IMR-90 (cell line): ENCODE measurements around the gene ASMTL. TPM values are rescaled to one million over a fixed set of nuclear protein-coding genes. Genes with fewer than 3 reads are reported as not detected.

Experiments used
- ATAC-seq: fragments of 200-7000 bp; cut with Tn5 transposase; 2 replicates; pipeline ENCODE4 v1.9.1; 2020; ENCODE audit warnings: low read depth, mild to moderate bottlenecking, moderate library complexity
- BruUV-seq: library from RNA; stranded (reverse); fragments of 400-500 nt; replicated peaks from 2 replicates; lab custom pipeline; 2021; lab: Mats Ljungman, UMichigan
- CTCF ChIA-PET: fragments of 300-600 bp; formaldehyde crosslinking; extraction: SDS; loops from one replicate; lab custom pipeline; 2021; ENCODE audit warnings: antibody characterized with exemption; lab: Yijun Ruan, JAX
- POLR2A ChIA-PET: fragments of 300-600 bp; sonication (Branson Sonifier 250); formaldehyde crosslinking; loops from one replicate; lab custom pipeline; 2022; ENCODE audit warnings: antibody characterized with exemption; ENCODE audit not compliant: unreplicated experiment; lab: Charles Lee
- DNase-seq: peaks from one replicate; pipeline ENCODE4 v3.0.0; 2013
- H2AFZ ChIP-seq: replicated peaks from 2 replicates; pipeline ENCODE3; 2013; ENCODE audit warnings: low read length, mild to moderate bottlenecking; ENCODE audit not compliant: poor library complexity
- H2AK5ac ChIP-seq: 2 replicates; pipeline ENCODE4 v1.6.1; 2013; ENCODE audit warnings: low read depth, low read length, inconsistent platforms
- H2AK9ac ChIP-seq: replicated peaks from 2 replicates; pipeline ENCODE3; 2013; ENCODE audit warnings: mild to moderate bottlenecking, low read depth, low read length, moderate library complexity; ENCODE audit not compliant: poor library complexity
- H2BK120ac ChIP-seq: 2 replicates; pipeline ENCODE4 v1.6.1; 2013; ENCODE audit warnings: low read depth, low read length, inconsistent platforms
- H2BK15ac ChIP-seq: 3 replicates; pipeline ENCODE4 v1.6.1; 2013; ENCODE audit warnings: low read depth, low read length, inconsistent platforms
- H2BK20ac ChIP-seq: 2 replicates; pipeline ENCODE4 v1.6.1; 2013; ENCODE audit warnings: low read depth, mild to moderate bottlenecking, inconsistent platforms, low read length, moderate library complexity
- H2BK5ac ChIP-seq: 2 replicates; pipeline ENCODE4 v1.6.1; 2013; ENCODE audit warnings: mild to moderate bottlenecking, low read depth, low read length, inconsistent platforms; ENCODE audit not compliant: poor library complexity, severe bottlenecking
- H3K14ac ChIP-seq: replicated peaks from 2 replicates; pipeline ENCODE4 v1.6.1; 2013; ENCODE audit warnings: low read depth, low read length, inconsistent platforms
- H3K18ac ChIP-seq: 2 replicates; pipeline ENCODE4 v1.6.1; 2013; ENCODE audit warnings: low read depth, low read length, control low read depth
- H3K23ac ChIP-seq: 2 replicates; pipeline ENCODE4 v1.6.1; 2013; ENCODE audit warnings: low read depth, low read length, inconsistent platforms
- H3K27ac ChIP-seq: 2 replicates; pipeline ENCODE4 v1.5.1; 2013; ENCODE audit warnings: mild to moderate bottlenecking, control low read depth, low read length; ENCODE audit not compliant: insufficient read depth
- H3K27me3 ChIP-seq: 2 replicates; pipeline ENCODE4 v1.6.1; 2013; ENCODE audit warnings: low read length; ENCODE audit not compliant: control insufficient read depth, insufficient read depth
- H3K36me3 ChIP-seq: 2 replicates; pipeline ENCODE4 v1.6.1; 2013; ENCODE audit warnings: low read length, mixed read lengths; ENCODE audit not compliant: control insufficient read depth, insufficient read depth
- H3K4ac ChIP-seq: 2 replicates; pipeline ENCODE4 v1.6.1; 2013; ENCODE audit warnings: low read depth, low read length, inconsistent platforms
- H3K4me1 ChIP-seq: 2 replicates; pipeline ENCODE4 v1.6.1; 2013; ENCODE audit warnings: low read length, mixed read lengths; ENCODE audit not compliant: control insufficient read depth, insufficient read depth
- H3K4me2 ChIP-seq: 2 replicates; pipeline ENCODE4 v1.6.1; 2013; ENCODE audit warnings: low read depth, mild to moderate bottlenecking, control low read depth, low read length, moderate library complexity
- H3K4me3 ChIP-seq: 2 replicates; pipeline ENCODE4 v1.5.1; 2013; ENCODE audit warnings: low read depth, mild to moderate bottlenecking, control low read depth, low read length, moderate library complexity; ENCODE audit not compliant: insufficient read depth
- H3K56ac ChIP-seq: 2 replicates; pipeline ENCODE4 v1.6.1; 2013; ENCODE audit warnings: low read length, inconsistent platforms; ENCODE audit not compliant: insufficient read depth; ENCODE audit errors: extremely low read depth
- H3K79me1 ChIP-seq, 2 experiments: 2 replicates each; pipeline ENCODE4 v1.6.1; 2013; ENCODE audit warnings: low read length in 2 of 2, inconsistent platforms in 1 of 2, low read depth in 1 of 2
- H3K9ac ChIP-seq: 2 replicates; pipeline ENCODE4 v1.6.1; 2013; ENCODE audit warnings: low read depth, low read length, control low read depth
- H3K9me1 ChIP-seq: 2 replicates; pipeline ENCODE4 v1.6.1; 2013; ENCODE audit warnings: low read length, inconsistent platforms; ENCODE audit not compliant: insufficient read depth
- H3K9me3 ChIP-seq: 2 replicates; pipeline ENCODE4 v1.6.1; 2013; ENCODE audit warnings: low read length; ENCODE audit not compliant: control insufficient read depth, insufficient read depth
- H4K20me1 ChIP-seq: 2 replicates; pipeline ENCODE4 v1.6.1; 2013; ENCODE audit warnings: low read length, inconsistent platforms; ENCODE audit not compliant: insufficient read depth
- H4K5ac ChIP-seq: 2 replicates; pipeline ENCODE4 v1.6.1; 2013; ENCODE audit warnings: mild to moderate bottlenecking, low read depth, low read length, control low read depth
- H4K8ac ChIP-seq, 2 experiments: 2 replicates each; pipeline ENCODE4 v1.6.1; 2013; ENCODE audit warnings: low read depth in 2 of 2, low read length in 2 of 2, control low read depth in 1 of 2, inconsistent platforms in 1 of 2
- H4K91ac ChIP-seq: 2 replicates; pipeline ENCODE4 v1.6.1; 2013; ENCODE audit warnings: low read depth, low read length, inconsistent platforms; ENCODE audit not compliant: insufficient read depth
- MAZ ChIP-seq: IDR thresholded peaks from 2 replicates; pipeline ENCODE4 v1.6.1; 2012; ENCODE audit warnings: low read depth, mild to moderate bottlenecking, low read length, improper control_type of control experiment, moderate library complexity, borderline replicate concordance
- MXI1 ChIP-seq: IDR thresholded peaks from 2 replicates; pipeline ENCODE4 v1.6.1; 2012; ENCODE audit warnings: low read depth, mild to moderate bottlenecking, low read length, moderate library complexity, borderline replicate concordance
- SMC3 ChIP-seq: fragments of 150-350 bp; IDR thresholded peaks from 2 replicates; pipeline ENCODE4 v1.6.1; 2016; ENCODE audit warnings: low read depth, mild to moderate bottlenecking, antibody characterized with exemption, low read length, moderate library complexity
- WGBS, 2 experiments: methylation state at CpG; one replicate each; pipeline versions ENCODE4 v1.1.5 to v1.1.7; 2013; ENCODE audit warnings: missing lambda C conversion rate in 2 of 2; ENCODE audit not compliant: insufficient read length in 1 of 2; ENCODE audit errors: extremely low coverage in 2 of 2; 5-methylcytosine and 5-hydroxymethylcytosine counted together
- dilution Hi-C: fragments of 300-500 bp; cut with HindIII; formaldehyde crosslinking; loops from one replicate; pipeline ENCODE4 v1.14.3; 2018; ENCODE audit warnings: low sequenced_read_pairs; ENCODE audit not compliant: unreplicated experiment
- in situ Hi-C: fragments of 300-500 bp; cut with MboI; formaldehyde crosslinking; loops from 3 replicates; pipeline ENCODE4 v1.14.3; 2019; ENCODE audit warnings: low sequenced_read_pairs, inconsistent platforms, mixed read lengths
- intact Hi-C: fragments of 100-400 bp; cut with micrococcal nuclease; formaldehyde crosslinking; loops from 2 replicates; pipeline ENCODE4 v1.10.0; 2022
- polyA plus RNA-seq, 3 experiments: library from polyadenylated mRNA; depleted of rRNA; stranded (reverse); fragments of >200 nt; gene quantifications; 2 replicates each; pipeline ENCODE4 v1.2.3, GENCODE V29; 2012; ENCODE audit warnings: low replicate concordance in 1 of 3
- total RNA-seq: library from RNA; depleted of rRNA; stranded (reverse); fragments of >200 nt; gene quantifications from 2 replicates; pipeline ENCODE4 v1.2.3, GENCODE V29; 2012

ASMTL gene
- total and polyA plus RNA-seq, 2 of the 4 experiments (the other 2 are of a cell fraction) = 13.4 to 33.4 TPM

DNA sequence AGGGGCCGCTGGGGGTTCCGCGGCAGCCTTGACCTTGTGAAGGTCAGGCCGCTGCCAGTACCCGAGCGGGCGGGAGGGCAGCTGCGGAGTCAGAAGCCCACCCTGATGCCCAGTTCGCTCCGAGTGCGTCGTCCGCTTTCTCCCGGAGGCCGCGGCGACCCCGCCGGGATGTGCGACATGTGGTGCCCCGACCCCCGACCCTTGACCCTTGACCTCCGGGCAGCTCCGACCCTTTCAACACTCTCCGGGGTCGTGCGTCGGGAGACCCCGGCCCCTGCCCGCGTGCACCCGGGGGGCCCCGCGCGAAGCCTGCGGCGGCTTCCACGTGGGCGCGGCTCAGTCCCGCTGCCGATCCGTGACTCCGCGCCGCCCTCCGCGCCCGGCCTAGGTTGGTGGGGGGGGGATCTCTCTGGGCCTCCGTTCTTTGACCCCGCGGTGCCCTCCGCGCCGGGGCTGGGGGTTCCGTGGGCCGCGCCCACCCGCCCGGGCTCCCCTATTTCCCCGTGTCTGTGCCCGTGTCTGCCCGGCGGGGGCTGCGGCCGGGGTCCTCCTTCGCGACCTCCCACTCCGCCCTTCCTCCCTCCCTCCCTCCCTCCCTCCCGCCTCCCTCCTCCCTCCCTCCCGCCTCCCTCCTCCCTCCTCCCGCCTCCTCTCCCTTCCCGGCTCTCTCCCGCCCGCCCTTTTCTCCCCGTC, 60.2 kb downstream of the ASMTL start:
- in situ Hi-C loops = no loop called here
- 0 out of 2 replicates have a peak overlapping the region, but pooled peaks have one; percentile 31 for H3K23ac ChIP-seq
- no peaks in the 10 kb centered on the region for H3K9me3 ChIP-seq
- 0% methylated on average over 25 of the region's 76 CpGs; no CpG with 5 or more reads in 1 of the 2 experiments for WGBS, 2 experiments
- no peak overlapping the region for H2BK20ac ChIP-seq
- no peak overlapping the region for H2BK15ac ChIP-seq
- H3K56ac ChIP-seq = peak overlapping the region; percentile 61; the same call in 1 of the 2 replicates
- H3K4ac ChIP-seq = peak overlapping the region; percentile 91
- dilution Hi-C loops = no loop called here
- ATAC-seq (peak; percentile 59), DNase-seq (peak; percentile 52)
- peak overlapping the region; percentile 89 to 92; a peak in 2 of 4 replicates for H4K8ac ChIP-seq
- H3K18ac ChIP-seq = peak overlapping the region; percentile 77; the same call in 1 of the 2 replicates
- peak overlapping the region; percentile 93 for H3K27ac ChIP-seq
- H4K20me1 ChIP-seq = peaks cover 43% of the 10 kb centered on the region
- TF ChIP-seq MAZ (peak; percentile 85; the same call in 1 of the 2 replicates), SMC3 (no peak), MXI1 (peak; percentile 88)
- H3K79me1 ChIP-seq = peaks cover 10 to 43% of the 10 kb centered on the region in 2 experiments; a peak in 3 of 4 replicates
- H3K27me3 ChIP-seq = no peaks in the 10 kb centered on the region
- H2BK5ac ChIP-seq = peak overlapping the region; percentile 73
- H4K91ac ChIP-seq = peak overlapping the region; percentile 78
- peak overlapping the region; percentile 93 for H3K4me2 ChIP-seq
- peak overlapping the region; percentile 88 for H4K5ac ChIP-seq
- H3K14ac ChIP-seq = 0 out of 2 replicates have a peak overlapping the region, but pooled peaks have one; percentile 52
- H2AK9ac ChIP-seq = peak overlapping the region; percentile 99
- POLR2A ChIA-PET = no interaction called here
- CTCF ChIA-PET = no interaction called here
- no peaks in the 10 kb centered on the region; the same call in 1 of the 2 replicates for H3K4me1 ChIP-seq
- H2AFZ ChIP-seq = peak overlapping the region; percentile 92
- H3K9ac ChIP-seq = peak overlapping the region; percentile 96
- no TSS peak for BruUV-seq
- H3K4me3 ChIP-seq = peak overlapping the region; percentile 85
- intact Hi-C loops = loop anchor here (10.0 kb wide), 1 partner anchor 52 kb away; no protein-coding TSS in a partner anchor
- H2BK120ac ChIP-seq = peak overlapping the region; percentile 6; the same call in 1 of the 2 replicates
- peaks cover 6% of the 10 kb centered on the region; the same call in 1 of the 2 replicates for H3K9me1 ChIP-seq
- peak overlapping the region; percentile 17; the same call in 1 of the 2 replicates for H2AK5ac ChIP-seq
- H3K36me3 ChIP-seq = peaks cover 32% of the 10 kb centered on the region
